Memory B cell (primary cell): ENCODE results near the gene SYNPR.

Experiments
- ATAC-seq: fragments of 150-1000 bp; cut with Tn5 transposase; 2 replicates; pipeline ENCODE4 v1.10.0; 2021; ENCODE audit warnings: low read depth, mild to moderate bottlenecking, moderate library complexity
- DNase-seq, 2 donors: peaks; one replicate each; pipeline ENCODE4 v3.0.0; 2022; ENCODE audit warnings: low spot score in 2 of 2
- H3K27ac Mint-ChIP-seq: one replicate; pipeline ENCODE4 v1.8.0; 2022; ENCODE audit warnings: mild to moderate bottlenecking, moderate library complexity, mixed read lengths
- H3K27me3 Mint-ChIP-seq: one replicate; pipeline ENCODE4 v1.8.0; 2022; ENCODE audit warnings: mixed read lengths
- H3K36me3 Mint-ChIP-seq: one replicate; pipeline ENCODE4 v1.8.0; 2022; ENCODE audit warnings: mild to moderate bottlenecking, mixed read lengths
- H3K4me1 Mint-ChIP-seq: one replicate; pipeline ENCODE4 v1.8.0; 2022; ENCODE audit warnings: mixed read lengths
- H3K4me3 Mint-ChIP-seq: one replicate; pipeline ENCODE4 v1.8.0; 2022; ENCODE audit warnings: mild to moderate bottlenecking, moderate library complexity, mixed read lengths
- H3K9me3 Mint-ChIP-seq: one replicate; pipeline ENCODE4 v1.8.0; 2022; ENCODE audit warnings: mixed read lengths

Gene SYNPR

DNA sequence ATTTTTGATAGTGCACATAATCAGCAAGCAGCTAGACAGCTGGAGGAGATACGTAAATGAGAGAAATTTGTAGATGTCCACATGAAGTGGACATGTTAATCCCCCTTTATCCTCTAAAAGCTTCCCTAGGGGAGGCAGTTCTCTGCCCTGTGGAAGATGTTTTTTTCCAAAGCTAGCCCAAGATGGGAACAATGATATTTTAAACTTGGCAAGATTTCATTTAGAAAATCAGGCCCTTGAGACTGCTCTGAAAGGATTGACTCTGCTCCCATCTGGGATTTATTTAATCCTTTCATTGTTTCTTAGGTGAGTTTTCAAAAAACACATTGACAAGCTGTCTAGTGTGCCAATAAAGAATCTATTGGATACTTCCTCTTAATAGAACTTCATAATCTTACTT, 92.0 kb downstream of the SYNPR start:
- Mint-ChIP-seq H3K4me3 (no peak overlapping the region), H3K27me3 (peaks cover 2% of the 10 kb centered on the region), H3K4me1 (no peaks in the 10 kb centered on the region), H3K36me3 (no peaks in the 10 kb centered on the region), H3K9me3 (no peaks in the 10 kb centered on the region), H3K27ac (no peak overlapping the region)
- DNase-seq (no peak), ATAC-seq (no peak)

DNA sequence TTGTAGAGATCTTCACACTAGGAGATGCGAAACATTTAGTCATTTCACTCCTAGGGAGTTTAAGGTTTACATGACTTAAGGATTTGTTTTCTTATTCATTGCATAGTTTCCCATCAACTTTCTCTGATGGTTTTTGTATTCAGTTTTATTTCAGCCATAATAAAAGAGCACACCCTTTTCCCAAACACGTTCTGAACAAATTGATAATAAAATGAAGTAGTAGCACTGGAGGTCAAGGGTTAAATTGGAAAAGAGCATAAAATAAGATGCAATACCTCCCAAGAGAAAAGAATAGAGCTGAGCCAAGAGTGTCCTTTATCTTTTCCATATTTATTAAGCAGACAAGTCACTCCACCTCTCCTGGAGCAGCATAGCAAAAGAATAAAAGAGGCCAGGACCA, 104.9 kb downstream of the SYNPR start:
- Mint-ChIP-seq H3K27me3 (peaks cover 2% of the 10 kb centered on the region), H3K4me1 (no peaks in the 10 kb centered on the region), H3K27ac (no peak overlapping the region), H3K9me3 (peaks cover 2% of the 10 kb centered on the region), H3K4me3 (no peak overlapping the region), H3K36me3 (no peaks in the 10 kb centered on the region)
- ATAC-seq, result no peak
- DNase-seq, result no peak

- no peaks in the 10 kb centered on the region for H3K4me1 Mint-ChIP-seq
- peaks cover 2% of the 10 kb centered on the region for H3K9me3 Mint-ChIP-seq
- no peaks in the 10 kb centered on the region for H3K36me3 Mint-ChIP-seq
- no peak overlapping the region for H3K4me3 Mint-ChIP-seq
- H3K27ac Mint-ChIP-seq, result no peak overlapping the region
- DNase-seq (no peak), ATAC-seq (no peak)
- peaks cover 2% of the 10 kb centered on the region for H3K27me3 Mint-ChIP-seq
These were observed 106.3 kb downstream of the SYNPR start for GRCh38 chr3:63384382-63384781.

- peaks cover 2% of the 10 kb centered on the region for H3K27me3 Mint-ChIP-seq
- no peak overlapping the region for H3K27ac Mint-ChIP-seq
- DNase-seq, result no peak
- no peaks in the 10 kb centered on the region for H3K36me3 Mint-ChIP-seq
- no peak overlapping the region for H3K4me3 Mint-ChIP-seq
- ATAC-seq, result no peak
- no peaks in the 10 kb centered on the region for H3K4me1 Mint-ChIP-seq
- peaks cover 2% of the 10 kb centered on the region for H3K9me3 Mint-ChIP-seq
These were observed 107.5 kb downstream of the SYNPR start for GRCh38 chr3:63385629-63386028.

GRCh38 chr3:63386568-63386967, 108.5 kb downstream of the SYNPR start:
- DNase-seq (no peak), ATAC-seq (no peak)
- no peak overlapping the region for H3K4me3 Mint-ChIP-seq
- no peaks in the 10 kb centered on the region for H3K36me3 Mint-ChIP-seq
- H3K9me3 Mint-ChIP-seq, result peaks cover 2% of the 10 kb centered on the region
- H3K27me3 Mint-ChIP-seq, result peaks cover 2% of the 10 kb centered on the region
- H3K4me1 Mint-ChIP-seq, result no peaks in the 10 kb centered on the region
- H3K27ac Mint-ChIP-seq, result no peak overlapping the region

DNA sequence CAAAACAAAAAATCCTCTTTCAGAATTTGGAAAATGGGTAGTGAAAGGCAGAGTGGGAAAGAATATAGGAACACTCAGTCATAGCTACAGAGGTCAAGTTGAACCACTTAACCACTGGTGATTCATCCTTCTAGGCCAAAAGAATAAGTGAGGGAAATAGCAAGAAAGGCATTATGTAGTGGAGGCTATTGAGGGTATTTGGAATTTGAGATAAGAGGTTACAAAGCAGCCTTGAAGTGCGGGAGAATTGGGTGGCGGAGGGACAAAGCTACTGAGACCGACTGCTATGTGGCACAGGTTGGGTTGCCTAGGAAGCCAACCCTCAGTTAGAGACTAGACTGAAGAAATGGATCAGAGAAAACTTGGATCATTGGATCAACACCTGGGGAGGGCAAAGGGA, 109.5 kb downstream of the SYNPR start:
- no peak for ATAC-seq
- Mint-ChIP-seq H3K9me3 (no peaks in the 10 kb centered on the region), H3K4me1 (no peaks in the 10 kb centered on the region), H3K27ac (no peak overlapping the region), H3K4me3 (no peak overlapping the region), H3K27me3 (peaks cover 2% of the 10 kb centered on the region), H3K36me3 (no peaks in the 10 kb centered on the region)
- no peak for DNase-seq

- Mint-ChIP-seq H3K4me3 (no peak overlapping the region), H3K9me3 (no peaks in the 10 kb centered on the region), H3K4me1 (no peaks in the 10 kb centered on the region), H3K27ac (no peak overlapping the region), H3K36me3 (no peaks in the 10 kb centered on the region), H3K27me3 (peaks cover 2% of the 10 kb centered on the region)
- ATAC-seq, result no peak
- DNase-seq, result no peak
These were observed 112.7 kb downstream of the SYNPR start for GRCh38 chr3:63390710-63391230.

DNA sequence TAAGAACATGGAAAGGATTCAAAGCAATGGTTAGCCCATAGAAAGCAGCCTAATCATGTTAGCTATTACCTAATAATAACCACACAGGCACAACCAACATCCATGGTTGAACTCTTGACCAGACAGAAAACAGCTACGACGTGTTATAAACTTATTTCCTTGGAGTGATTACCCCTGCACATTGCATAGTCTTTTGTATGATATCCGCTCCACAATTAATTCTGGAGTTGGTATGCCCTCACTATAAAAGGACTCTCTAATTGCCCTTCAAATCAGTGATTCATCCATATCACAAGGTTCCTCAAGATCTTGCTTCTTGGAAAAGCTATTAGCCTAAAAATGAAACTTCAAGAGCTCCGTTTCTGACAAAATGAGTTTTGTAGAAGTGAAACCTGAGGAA, 117.9 kb downstream of the SYNPR start:
- H3K27ac Mint-ChIP-seq, result no peak overlapping the region
- no peaks in the 10 kb centered on the region for H3K36me3 Mint-ChIP-seq
- H3K4me3 Mint-ChIP-seq, result no peak overlapping the region
- no peaks in the 10 kb centered on the region for H3K4me1 Mint-ChIP-seq
- ATAC-seq, result no peak
- no peak for DNase-seq
- H3K27me3 Mint-ChIP-seq, result no peaks in the 10 kb centered on the region
- no peaks in the 10 kb centered on the region for H3K9me3 Mint-ChIP-seq

DNA sequence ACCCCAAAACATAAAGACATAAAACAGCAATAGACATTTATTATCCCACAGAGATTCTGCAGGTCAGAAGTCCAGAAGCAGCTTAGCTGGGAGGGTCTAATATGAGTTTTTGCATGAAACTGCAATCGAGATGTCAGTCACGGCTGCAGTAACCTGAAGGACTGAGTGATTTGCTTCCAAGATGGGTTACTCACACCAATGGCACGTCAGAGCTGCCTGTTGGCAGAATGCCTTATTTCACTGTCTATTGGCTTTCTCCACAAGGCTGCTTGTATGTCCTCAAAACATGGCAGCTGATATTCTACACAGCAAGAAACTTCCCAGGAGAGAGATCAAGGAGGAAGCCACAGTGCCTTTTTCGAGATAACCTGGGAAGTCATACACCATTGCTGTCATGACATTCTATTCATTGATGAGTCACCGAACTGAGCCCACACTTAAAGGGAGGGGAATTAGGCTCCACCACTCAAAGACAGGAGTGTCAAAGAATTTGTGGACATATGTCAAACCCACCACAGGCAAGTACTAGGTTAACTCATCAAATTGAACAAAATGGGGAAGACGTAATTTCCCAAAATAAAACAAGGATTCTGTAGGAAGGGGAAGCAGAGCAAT, 122.2 kb downstream of the SYNPR start:
- Mint-ChIP-seq H3K27ac (no peak overlapping the region), H3K27me3 (peaks cover 2% of the 10 kb centered on the region), H3K36me3 (no peaks in the 10 kb centered on the region), H3K9me3 (peaks cover 3% of the 10 kb centered on the region), H3K4me1 (no peaks in the 10 kb centered on the region), H3K4me3 (no peak overlapping the region)
- DNase-seq (no peak), ATAC-seq (no peak)

- Mint-ChIP-seq H3K4me3 (no peak overlapping the region), H3K36me3 (no peaks in the 10 kb centered on the region), H3K9me3 (peaks cover 6% of the 10 kb centered on the region), H3K27ac (no peak overlapping the region), H3K4me1 (no peaks in the 10 kb centered on the region), H3K27me3 (peaks cover 2% of the 10 kb centered on the region)
- no peak for DNase-seq
- no peak for ATAC-seq
These were observed 127.8 kb downstream of the SYNPR start for GRCh38 chr3:63405882-63406281.

DNA sequence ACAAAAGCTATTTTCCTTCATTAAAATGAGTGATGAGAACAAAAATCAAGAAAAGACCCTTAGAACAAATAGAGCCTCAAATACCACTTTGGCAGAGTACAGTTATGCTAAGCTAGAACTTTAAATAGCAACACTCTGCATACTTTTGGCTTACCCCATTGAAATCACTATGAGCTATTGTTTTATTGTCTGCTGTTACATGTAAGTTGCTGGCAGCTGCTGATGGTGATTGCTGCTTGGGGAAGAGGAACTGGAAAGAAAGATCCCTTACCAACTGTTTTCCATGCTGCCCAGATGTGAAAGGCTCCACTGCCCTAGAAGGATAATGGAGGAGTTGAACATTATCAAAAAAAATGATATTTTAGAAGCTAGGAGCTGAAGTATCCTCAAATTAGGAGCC, 135.4 kb downstream of the SYNPR start:
- Mint-ChIP-seq H3K27ac (no peak overlapping the region), H3K4me1 (no peaks in the 10 kb centered on the region), H3K27me3 (no peaks in the 10 kb centered on the region), H3K36me3 (no peaks in the 10 kb centered on the region), H3K9me3 (peaks cover 2% of the 10 kb centered on the region), H3K4me3 (no peak overlapping the region)
- DNase-seq (no peak), ATAC-seq (no peak)

DNA sequence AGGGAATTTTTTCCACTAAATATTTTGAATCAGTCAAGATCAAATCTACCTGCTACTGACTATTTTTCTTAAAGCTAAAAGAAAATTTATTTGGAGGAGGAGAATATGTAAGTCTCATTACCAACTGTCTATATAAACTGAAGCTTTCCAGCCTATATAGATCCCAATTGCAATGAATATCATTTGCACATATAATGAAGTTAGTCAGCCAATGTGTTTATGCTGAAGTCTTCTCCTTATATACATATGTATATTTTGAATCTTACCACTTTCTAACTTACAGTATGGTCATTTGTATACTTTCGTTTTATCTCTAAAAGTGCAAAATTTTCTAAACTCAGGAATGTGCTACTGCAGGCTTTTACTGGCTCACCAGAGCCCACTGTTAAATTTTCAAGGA, 136.5 kb downstream of the SYNPR start:
- no peak for DNase-seq
- Mint-ChIP-seq H3K4me3 (no peak overlapping the region), H3K27me3 (no peaks in the 10 kb centered on the region), H3K4me1 (no peaks in the 10 kb centered on the region), H3K36me3 (no peaks in the 10 kb centered on the region), H3K27ac (no peak overlapping the region), H3K9me3 (no peaks in the 10 kb centered on the region)
- no peak for ATAC-seq

- DNase-seq (no peak), ATAC-seq (no peak)
- Mint-ChIP-seq H3K4me3 (no peak overlapping the region), H3K9me3 (peaks cover 2% of the 10 kb centered on the region), H3K36me3 (no peaks in the 10 kb centered on the region), H3K27me3 (no peaks in the 10 kb centered on the region), H3K27ac (no peak overlapping the region), H3K4me1 (no peaks in the 10 kb centered on the region)
These were observed 151.8 kb downstream of the SYNPR start for GRCh38 chr3:63429905-63430304.

- Mint-ChIP-seq H3K4me1 (no peaks in the 10 kb centered on the region), H3K27ac (no peak overlapping the region), H3K27me3 (no peaks in the 10 kb centered on the region), H3K4me3 (no peak overlapping the region), H3K36me3 (no peaks in the 10 kb centered on the region), H3K9me3 (peaks cover 2% of the 10 kb centered on the region)
- DNase-seq (no peak), ATAC-seq (no peak)
These were observed 152.8 kb downstream of the SYNPR start for GRCh38 chr3:63430875-63431274.

GRCh38 chr3:63437858-63438257, 159.8 kb downstream of the SYNPR start:
- DNase-seq (no peak), ATAC-seq (no peak)
- no peak overlapping the region for H3K4me3 Mint-ChIP-seq
- H3K9me3 Mint-ChIP-seq, result peaks cover 6% of the 10 kb centered on the region
- H3K36me3 Mint-ChIP-seq, result no peaks in the 10 kb centered on the region
- H3K4me1 Mint-ChIP-seq, result no peaks in the 10 kb centered on the region
- peaks cover 6% of the 10 kb centered on the region for H3K27me3 Mint-ChIP-seq
- no peak overlapping the region for H3K27ac Mint-ChIP-seq
